ENCODE results near the gene OR2S2. TPM values are rescaled to one million over a fixed set of nuclear protein-coding genes. Genes with fewer than 3 reads are reported as not detected.

The OR2S2 gene
- total and polyA plus RNA-seq, 12 donors = not detected

- TF ChIP-seq CTCF (IDR thresholded peaks at IDR 0.05) = no peak
- no peak for DNase-seq
- peaks cover 0 to 30% (median 13%) of the 10 kb centered on the region in 9 donors for H3K4me1 ChIP-seq
- H3K36me3 ChIP-seq = no peaks in the 10 kb centered on the region
- peak overlapping the region in 9 of 10 donors; percentile 12 to 85 (median 73) for H3K27ac ChIP-seq
- WGBS, 2 donors = 70 to 77% methylated on average over 6 of the region's 6 CpGs
- intact Hi-C loops (cut with DNase I) = loop anchor here in 2 of 10 donors (2.0 to 10.0 kb wide), 2 partner anchors 50 to 212 kb away; partner anchors contain the start of gene CCIN (in 2 of the 2)
- no peaks in the 10 kb centered on the region for H3K9me3 ChIP-seq
- ATAC-seq = no peak
- no peaks in the 10 kb centered on the region for H3K27me3 ChIP-seq
- H3K4me3 ChIP-seq = no peak overlapping the region
Measured at GRCh38 chr9:35952526-35953191, 5.3 kb downstream of the OR2S2 start.

GRCh38 chr9:35951736-35952135 lies 6.2 kb downstream of the OR2S2 start:
- Histone ChIP-seq H3K27ac (peak overlapping the region; percentile 14 to 85 (median 71)), H3K27me3 (no peaks in the 10 kb centered on the region), H3K36me3 (no peaks in the 10 kb centered on the region), H3K4me1 (peaks cover 0 to 30% (median 13%) of the 10 kb centered on the region in 9 donors), H3K4me3 (no peak overlapping the region), H3K9me3 (no peaks in the 10 kb centered on the region)
- DNase-seq = peak in 1 of 2 donors; percentile 43
- intact Hi-C loops (cut with DNase I) = loop anchor here in 2 of 10 donors (2.0 to 10.0 kb wide), 2 partner anchors 49 to 213 kb away; partner anchors contain the start of gene CCIN (in 2 of the 2)
- peak; percentile 61 to 86 (median 75) for ATAC-seq
- TF ChIP-seq CTCF (IDR thresholded peaks at IDR 0.05) = no peak
- WGBS, 2 donors = 46 to 59% methylated on average over 6 of the region's 6 CpGs

GRCh38 chr9:35948901-35949318 lies 9.0 kb downstream of the OR2S2 start:
- Histone ChIP-seq H3K36me3 (no peaks in the 10 kb centered on the region), H3K4me1 (peaks cover 0 to 55% (median 26%) of the 10 kb centered on the region in 9 donors), H3K9me3 (no peaks in the 10 kb centered on the region), H3K4me3 (no peak overlapping the region), H3K27ac (peak overlapping the region in 7 of 10 donors; percentile 3 to 80 (median 44)), H3K27me3 (no peaks in the 10 kb centered on the region)
- no peak for DNase-seq
- peak in 3 of 8 donors; percentile 23 to 60 (median 43) for ATAC-seq
- intact Hi-C loops (cut with DNase I) = no loop called here
- TF ChIP-seq CTCF (IDR thresholded peaks at IDR 0.05) = no peak
- WGBS, 2 donors = 37 to 45% methylated on average over 2 of the region's 2 CpGs

- H3K9me3 ChIP-seq = no peaks in the 10 kb centered on the region
- no peak for DNase-seq
- peaks cover 0 to 55% (median 26%) of the 10 kb centered on the region in 9 donors for H3K4me1 ChIP-seq
- no peak overlapping the region for H3K4me3 ChIP-seq
- TF ChIP-seq CTCF (IDR thresholded peaks at IDR 0.05) = no peak
- H3K27ac ChIP-seq = peak overlapping the region in 7 of 10 donors; percentile 3 to 80 (median 44)
- no peak for ATAC-seq
- WGBS, 2 donors = 58 to 66% methylated on average over 2 of the region's 2 CpGs
- H3K36me3 ChIP-seq = no peaks in the 10 kb centered on the region
- intact Hi-C loops (cut with DNase I) = no loop called here
- no peaks in the 10 kb centered on the region for H3K27me3 ChIP-seq
Measured at GRCh38 chr9:35948451-35948850, 9.5 kb downstream of the OR2S2 start.

Measured in heart right ventricle (tissue), 16 donors.